GM13977 (cell line): ENCODE measurements around the gene INHBB.

Source experiments
- DNase-seq: peaks from one replicate; pipeline ENCODE4 v3.0.0; 2012; ENCODE audit warnings: low spot score
- in situ Hi-C: fragments of 300-500 bp; cut with MboI; formaldehyde crosslinking; loops from one replicate; pipeline ENCODE4 v1.12.0; 2022; ENCODE audit warnings: low sequenced_read_pairs, low pct_unique_long_range_greater_than_20kb, mixed read lengths, inconsistent platforms; ENCODE audit not compliant: unreplicated experiment
- TF ChIP-seq, protein P1 (sequence below): IDR thresholded peaks from 2 replicates; pipeline ENCODE4 v1.5.1; 2012; ENCODE audit warnings: mild to moderate bottlenecking, control low read depth; ENCODE audit not compliant: insufficient read depth; ENCODE audit errors: extremely low read depth, missing control alignments

INHBB gene

DNA sequence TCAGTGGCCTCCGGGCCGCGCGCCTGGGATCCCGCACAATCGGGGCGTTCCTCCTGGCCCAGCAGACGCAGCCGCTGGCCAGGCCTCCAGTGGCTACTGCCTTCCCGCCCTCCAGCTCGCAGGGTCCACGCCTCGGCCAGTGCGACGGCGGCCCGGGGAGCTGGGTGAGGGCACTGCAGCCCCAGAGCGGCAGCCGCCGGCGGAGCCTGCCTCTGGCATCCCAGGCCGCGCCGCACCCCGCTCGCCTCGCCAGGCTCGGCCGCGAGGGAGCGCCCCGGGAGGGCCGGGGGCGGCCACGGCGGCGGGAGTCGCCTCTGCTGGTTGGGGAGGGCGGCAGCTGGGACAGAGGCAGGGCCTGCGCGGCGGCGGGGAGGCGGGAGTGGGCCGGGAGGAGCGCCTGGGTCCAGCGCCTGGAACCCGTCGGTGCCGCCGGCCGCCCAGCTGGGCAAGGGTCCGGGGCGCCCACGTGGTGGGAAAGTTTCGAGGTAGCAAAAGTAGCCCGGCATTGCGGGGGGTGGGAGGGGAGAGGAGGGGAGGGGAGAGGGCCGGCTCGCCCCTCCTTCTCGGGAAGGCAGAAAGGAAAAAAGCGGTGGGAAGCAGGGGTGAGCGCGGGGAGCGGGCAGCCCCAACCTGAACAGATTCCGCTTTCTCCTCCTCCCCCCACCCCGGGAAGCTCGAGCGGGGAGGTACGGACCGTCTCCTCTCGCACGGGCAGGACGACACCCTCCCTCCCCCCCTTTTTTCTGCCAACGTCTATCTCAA lies 1.5 kb upstream of the INHBB start:
- in situ Hi-C loops = loop anchor here (25.0 kb wide), 1 partner anchor 318 kb away; no protein-coding TSS in a partner anchor
- TF ChIP-seq, protein P1, sequence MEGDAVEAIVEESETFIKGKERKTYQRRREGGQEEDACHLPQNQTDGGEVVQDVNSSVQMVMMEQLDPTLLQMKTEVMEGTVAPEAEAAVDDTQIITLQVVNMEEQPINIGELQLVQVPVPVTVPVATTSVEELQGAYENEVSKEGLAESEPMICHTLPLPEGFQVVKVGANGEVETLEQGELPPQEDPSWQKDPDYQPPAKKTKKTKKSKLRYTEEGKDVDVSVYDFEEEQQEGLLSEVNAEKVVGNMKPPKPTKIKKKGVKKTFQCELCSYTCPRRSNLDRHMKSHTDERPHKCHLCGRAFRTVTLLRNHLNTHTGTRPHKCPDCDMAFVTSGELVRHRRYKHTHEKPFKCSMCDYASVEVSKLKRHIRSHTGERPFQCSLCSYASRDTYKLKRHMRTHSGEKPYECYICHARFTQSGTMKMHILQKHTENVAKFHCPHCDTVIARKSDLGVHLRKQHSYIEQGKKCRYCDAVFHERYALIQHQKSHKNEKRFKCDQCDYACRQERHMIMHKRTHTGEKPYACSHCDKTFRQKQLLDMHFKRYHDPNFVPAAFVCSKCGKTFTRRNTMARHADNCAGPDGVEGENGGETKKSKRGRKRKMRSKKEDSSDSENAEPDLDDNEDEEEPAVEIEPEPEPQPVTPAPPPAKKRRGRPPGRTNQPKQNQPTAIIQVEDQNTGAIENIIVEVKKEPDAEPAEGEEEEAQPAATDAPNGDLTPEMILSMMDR = no peak
- peak; percentile 47 for DNase-seq

DNA sequence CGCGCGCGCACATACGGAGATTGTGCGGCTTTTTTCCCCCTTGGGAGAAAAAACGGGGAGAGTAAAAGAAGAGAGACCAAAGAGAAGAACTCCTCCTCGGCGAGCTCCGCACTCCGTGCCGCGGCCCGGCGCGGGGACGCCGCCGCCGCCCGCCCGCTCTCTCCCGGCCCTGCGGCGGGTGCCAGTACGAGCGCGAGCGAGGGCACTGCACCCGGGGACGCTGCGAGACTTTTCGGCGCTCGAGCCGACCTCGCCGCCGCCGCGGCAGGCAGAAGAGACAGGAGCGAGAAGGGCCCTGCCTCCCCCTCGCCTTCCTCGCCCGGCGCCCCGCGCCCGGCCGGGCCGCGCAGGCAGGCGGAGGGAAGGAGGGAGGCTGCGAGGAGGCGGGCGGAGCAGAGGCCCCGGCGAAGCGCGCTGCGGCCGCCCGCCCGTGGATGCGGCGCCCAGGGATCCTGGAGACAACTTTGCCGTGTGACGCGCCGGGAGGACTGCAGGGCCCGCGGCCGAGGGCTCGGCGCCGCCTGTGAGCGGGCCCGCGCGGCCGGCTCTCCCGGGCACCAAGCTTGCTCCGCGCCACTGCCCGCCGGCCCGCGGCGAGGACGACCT lies 857 bp upstream of the INHBB start:
- TF ChIP-seq, protein P1 = no peak
- peak; percentile 54 for DNase-seq
- in situ Hi-C loops = loop anchor here (25.0 kb wide), 1 partner anchor 317 kb away; no protein-coding TSS in a partner anchor

DNA sequence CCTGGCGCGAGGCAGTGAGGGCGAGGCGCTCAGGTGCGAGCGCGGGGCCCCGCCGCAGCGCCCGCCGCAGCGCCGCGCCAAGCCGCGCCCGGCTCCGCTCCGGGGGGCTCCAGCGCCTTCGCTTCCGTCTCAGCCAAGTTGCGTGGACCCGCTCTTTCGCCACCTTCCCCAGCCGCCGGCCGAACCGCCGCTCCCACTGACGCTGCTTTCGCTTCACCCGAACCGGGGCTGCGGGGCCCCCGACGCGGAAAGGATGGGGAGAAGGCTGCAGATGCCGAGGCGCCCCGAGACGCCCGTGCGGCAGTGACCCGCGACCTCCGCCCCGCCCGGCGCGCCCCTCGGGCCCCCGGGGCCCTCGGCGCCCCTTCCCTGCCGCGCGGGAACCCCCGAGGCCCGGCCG lies 328 bp upstream of the INHBB start:
- in situ Hi-C loops = loop anchor here (25.0 kb wide), 1 partner anchor 317 kb away; no protein-coding TSS in a partner anchor
- DNase-seq = peak; percentile 44
- TF ChIP-seq, protein P1 = no peak

DNA sequence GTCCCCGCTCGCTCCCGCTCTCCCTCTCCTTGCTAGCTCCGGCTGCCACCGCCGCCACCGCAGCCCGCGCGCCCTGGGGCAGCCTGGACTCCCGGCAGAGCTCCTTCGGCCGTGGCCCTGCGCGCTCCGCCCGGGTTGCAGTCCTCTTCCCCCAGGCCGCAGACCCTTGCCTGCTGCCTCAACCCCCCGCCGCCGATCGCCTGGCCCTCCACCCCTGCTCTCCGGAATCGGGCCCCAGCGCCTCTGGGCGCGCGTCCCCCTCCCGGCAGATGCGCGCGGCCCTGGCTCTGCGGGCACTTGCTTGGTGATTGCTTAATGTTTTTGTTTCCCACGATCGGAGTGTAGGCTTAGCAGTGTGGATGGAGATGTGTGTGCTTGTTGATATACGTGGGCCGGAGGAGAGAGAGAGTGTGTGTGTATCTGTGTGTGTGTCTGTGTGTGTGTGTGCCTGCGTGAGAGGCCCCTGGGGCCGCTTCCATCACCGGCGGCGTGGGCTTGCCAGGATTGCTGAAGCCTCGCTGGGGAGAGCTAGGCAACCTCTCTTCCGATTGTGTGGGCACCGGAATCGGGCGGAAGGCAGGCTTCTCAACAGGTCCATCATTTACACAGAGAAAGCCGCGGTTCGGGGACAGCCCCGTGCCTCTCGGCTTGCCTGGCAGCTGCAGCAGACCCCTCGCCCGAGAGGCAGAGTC lies 877 bp downstream of the INHBB start:
- in situ Hi-C loops = loop anchor here (25.0 kb wide), 1 partner anchor 315 kb away; no protein-coding TSS in a partner anchor
- DNase-seq = no peak
- TF ChIP-seq, protein P1 = no peak

DNA sequence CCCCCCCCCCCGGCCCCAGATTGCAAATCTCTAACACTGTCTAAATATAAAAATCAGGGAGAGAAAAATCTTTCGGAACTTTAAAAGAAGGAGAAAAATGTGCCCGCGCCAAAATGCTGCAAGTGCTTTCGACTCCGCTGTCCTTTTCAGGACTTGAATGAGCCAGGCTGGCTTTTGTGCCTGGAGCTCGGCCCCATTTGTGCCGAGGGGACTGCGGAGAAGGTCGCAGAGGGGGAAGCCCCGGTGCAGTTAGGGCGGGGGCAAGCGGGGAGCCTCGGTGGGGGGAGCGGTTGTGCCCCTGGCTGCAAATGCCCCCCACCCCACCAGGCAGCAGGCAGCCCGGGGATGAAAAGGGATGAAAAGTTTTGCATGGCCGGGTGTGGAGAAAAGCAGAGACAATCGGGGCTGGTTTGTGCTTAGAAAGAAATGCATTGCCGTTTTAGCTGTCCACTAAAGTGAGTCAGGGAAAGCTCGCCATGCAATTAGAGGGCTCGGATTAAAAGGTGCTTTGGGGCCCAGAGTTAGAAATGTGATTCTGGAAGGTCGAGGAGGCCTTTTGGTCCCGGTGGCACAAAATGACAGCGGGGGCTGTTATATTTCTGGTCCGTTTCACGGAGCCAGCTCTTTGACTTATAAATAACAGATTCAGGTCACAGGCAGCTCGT lies 1.6 kb downstream of the INHBB start:
- in situ Hi-C loops = loop anchor here (25.0 kb wide), 1 partner anchor 315 kb away; no protein-coding TSS in a partner anchor
- TF ChIP-seq, protein P1 = no peak
- DNase-seq = no peak
